WI38 (cell line): ENCODE measurements around the gene ERO1A.

ENCODE experiments used
- H3K4me3 ChIP-seq: 2 replicates; pipeline ENCODE4 v1.5.1; 2011; ENCODE audit warnings: low read depth, mild to moderate bottlenecking, control low read depth, low read length
- CTCF ChIP-seq: IDR thresholded peaks from 2 replicates; pipeline ENCODE4 v1.5.1; 2012; ENCODE audit warnings: low read depth, mild to moderate bottlenecking, control low read depth, low read length

ERO1A gene

GRCh38 chr14:52695481-52696091, at the start of gene ERO1A:
TSS of gene ERO1A (minus strand) at chr14:52695558. CDS start at chr14:52695481, 77 bp downstream.
- peak within 1 kb of the TSS; percentile 96 for H3K4me3 ChIP-seq
- no peak for TF ChIP-seq CTCF

GRCh38 chr14:52741865-52742264, 46.5 kb upstream of the ERO1A start:
- no peak overlapping the region for H3K4me3 ChIP-seq
- TF ChIP-seq CTCF = no peak

GRCh38 chr14:52740751-52741150, 45.4 kb upstream of the ERO1A start:
- H3K4me3 ChIP-seq = no peak overlapping the region
- TF ChIP-seq CTCF = no peak

- no peak for TF ChIP-seq CTCF
Measured at GRCh38 chr14:52738409-52738808, 43.1 kb upstream of the ERO1A start.

GRCh38 chr14:52735921-52736489, 40.6 kb upstream of the ERO1A start:
- no peak for TF ChIP-seq CTCF

More at GRCh38 chr14:52738409-52738808, 43.1 kb upstream of the ERO1A start:
- no peak overlapping the region for H3K4me3 ChIP-seq

GRCh38 chr14:52733824-52734223, 38.5 kb upstream of the ERO1A start:
- no peak for TF ChIP-seq CTCF
- H3K4me3 ChIP-seq = no peak overlapping the region

More at GRCh38 chr14:52735921-52736489, 40.6 kb upstream of the ERO1A start:
- no peak overlapping the region for H3K4me3 ChIP-seq

- no peak for TF ChIP-seq CTCF
- H3K4me3 ChIP-seq = peak overlapping the region; percentile 91
Measured at GRCh38 chr14:52730709-52731111, 35.4 kb upstream of the ERO1A start.
